Kidney (tissue), 14 donors: ENCODE results near the gene ADRA2A. TPM values are rescaled to one million over a fixed set of nuclear protein-coding genes. Genes with fewer than 3 reads are reported as not detected.

ENCODE experiments used
- DNase-seq, 5 donors: peaks; one replicate each; pipeline ENCODE4 v3.0.0-alpha.2; 2013 to 2020
- FAIRE-seq: peaks from 2 replicates; lab custom pipeline; 2012; peaks lifted over from hg19 to GRCh38; lab: Jason Lieb, UNC
- H3K27ac ChIP-seq, 2 donors: one replicate each; pipeline ENCODE4 v1.7.0; 2013; ENCODE audit warnings: low read depth in 2 of 2, low read length in 2 of 2, inconsistent platforms in 1 of 2
- H3K27me3 ChIP-seq: one replicate; pipeline ENCODE4 v1.7.1; 2013; ENCODE audit warnings: low read length, inconsistent platforms; ENCODE audit not compliant: control insufficient read depth, insufficient read depth
- H3K36me3 ChIP-seq, 3 donors: one replicate each; pipeline versions ENCODE4 v1.7.0 to v1.7.1; 2013; ENCODE audit warnings: low read length in 3 of 3, control low read depth in 1 of 3, inconsistent platforms in 1 of 3; ENCODE audit not compliant: insufficient read depth in 3 of 3, control insufficient read depth in 2 of 3
- H3K4me1 ChIP-seq, 3 donors: one replicate each; pipeline versions ENCODE4 v1.7.0 to v1.7.1; 2013; ENCODE audit warnings: low read length in 3 of 3, inconsistent platforms in 1 of 3, low read depth in 1 of 3; ENCODE audit not compliant: control insufficient read depth in 2 of 3, insufficient read depth in 2 of 3
- H3K4me3 ChIP-seq, 3 donors: one replicate each; pipeline versions ENCODE4 v1.7.0 to v1.8.1; 2013; ENCODE audit warnings: low read length in 3 of 3, control low read depth in 1 of 3, inconsistent platforms in 1 of 3
- H3K9ac ChIP-seq, 3 donors: one replicate each; pipeline versions ENCODE4 v1.7.0 to v1.7.1; 2013; ENCODE audit warnings: low read length in 3 of 3, control low read depth in 1 of 3, inconsistent platforms in 1 of 3
- H3K9me3 ChIP-seq, 3 donors: one replicate each; pipeline versions ENCODE4 v1.7.0 to v1.7.1; 2013; ENCODE audit warnings: low read length in 3 of 3, control low read depth in 1 of 3, inconsistent platforms in 1 of 3; ENCODE audit not compliant: control insufficient read depth in 2 of 3, insufficient read depth in 1 of 3
- CTCF ChIP-seq: IDR thresholded peaks from 3 replicates; pipeline ENCODE4 v1.5.1; 2012; ENCODE audit warnings: mild to moderate bottlenecking, moderate library complexity, borderline replicate concordance; ENCODE audit not compliant: insufficient read depth; ENCODE audit errors: extremely low read depth
- intact Hi-C: fragments of 100-400 bp; cut with DNase I; formaldehyde crosslinking; loops from one replicate; pipeline ENCODE4 v1.11.1; 2022
- polyA plus RNA-seq: library from polyadenylated mRNA; stranded (reverse); fragments of 350-450 nt; fragmentation: Illumina TruSeq; extraction: RNeasy Lipid Tissue Mini Kit (QIAGEN cat#74804); gene quantifications from one replicate; pipeline ENCODE4 v1.2.3, GENCODE V29; 2014; ENCODE audit warnings: low read depth, low replicate concordance; ENCODE audit not compliant: insufficient read depth
- total RNA-seq: library from RNA; stranded (reverse); fragmentation: NEBNext Ultra II Directional; extraction: Animal tissue kit (Norgen Biotek cat#: 25700); gene quantifications from one replicate; pipeline ENCODE4 v1.2.1, GENCODE V29; 2021
- donor health status: control.
- donor health status: control.
- donor health status: control.
- donor health status: control.
- donor health status: control.
- donor health status: DM: yes; HTN: yes; CAD: no.
- donor health status: Normal renal cell carcinoma (clear cell type).

Gene ADRA2A
- total and polyA plus RNA-seq, 2 donors from 2014 or later: 1.2 to 7.8 TPM

DNA sequence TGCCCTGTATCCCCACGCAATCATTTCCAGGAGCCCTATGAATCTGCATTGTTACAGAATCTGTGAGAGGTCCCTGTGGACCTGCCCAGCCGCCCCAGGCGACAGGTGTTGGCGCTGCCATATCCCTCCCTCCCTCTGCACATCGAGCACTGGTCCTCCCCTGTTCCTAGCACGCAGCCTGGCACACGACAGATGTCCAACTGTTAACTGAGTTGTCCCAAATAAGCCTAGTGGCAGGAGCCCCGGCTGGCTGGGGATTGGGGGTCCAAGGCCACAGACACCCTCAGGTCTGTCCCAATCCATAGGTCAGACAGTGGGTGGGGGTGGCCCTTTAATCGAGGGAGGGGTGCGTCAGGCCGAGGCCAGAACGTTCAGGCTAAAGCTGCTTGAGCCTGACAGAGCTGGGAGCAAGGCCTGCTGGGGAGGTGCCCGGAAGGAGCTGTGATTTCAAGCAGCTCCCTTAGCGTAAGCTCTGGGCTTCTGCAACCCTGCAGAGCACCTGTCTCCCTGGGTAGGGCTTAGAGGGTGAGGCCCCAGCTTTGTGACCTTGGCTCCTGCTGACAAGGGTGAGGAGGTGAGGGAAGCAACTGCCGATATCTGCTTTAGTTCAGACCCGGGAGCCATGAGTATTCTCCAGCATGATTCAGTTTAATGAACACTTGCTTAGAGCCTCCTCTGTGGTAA is 40.1 kb downstream of the ADRA2A start:
- H3K4me3 ChIP-seq: no peak overlapping the region
- FAIRE-seq: no peak
- intact Hi-C loops: no loop called here

DNA sequence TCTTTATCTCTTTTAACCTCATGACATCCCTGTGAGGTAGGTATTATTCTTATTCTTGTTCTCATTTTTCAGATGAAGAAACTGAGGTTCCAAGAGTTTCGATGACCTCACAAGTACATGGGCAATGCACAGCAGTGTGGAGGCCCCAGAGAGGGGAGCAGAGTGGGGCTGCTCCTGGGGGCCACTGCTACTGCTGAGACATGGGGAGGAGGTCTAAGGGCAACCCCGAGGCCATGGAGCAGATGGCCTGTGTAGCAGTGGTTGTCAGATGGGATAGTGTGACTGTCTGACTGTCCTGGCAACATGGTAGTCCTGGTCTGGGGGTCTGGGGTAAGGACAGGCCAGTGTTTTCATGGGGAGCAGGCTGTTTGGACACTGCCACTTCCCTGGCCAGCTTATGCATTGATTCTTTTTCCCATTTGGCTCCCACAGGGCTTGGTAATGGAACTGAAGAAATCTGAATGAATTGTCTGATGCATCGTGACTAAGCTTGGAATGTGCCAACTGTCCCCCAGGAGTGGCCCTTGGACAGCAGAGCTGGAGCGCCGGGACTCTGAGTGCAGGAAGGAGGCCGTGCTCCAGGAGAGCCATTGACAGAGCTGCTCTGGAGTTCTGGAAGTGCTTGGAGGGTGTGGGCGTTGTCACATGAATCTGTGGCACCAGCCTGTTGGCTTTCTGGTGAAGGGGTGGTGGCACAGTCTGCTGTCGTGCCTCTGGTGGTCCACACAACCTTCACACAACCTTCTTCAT is 40.9 kb downstream of the ADRA2A start:
- intact Hi-C loops: no loop called here
- Histone ChIP-seq H3K9me3 (no peaks in the 10 kb centered on the region), H3K27me3 (no peaks in the 10 kb centered on the region), H3K36me3 (no peaks in the 10 kb centered on the region), H3K27ac (no peak overlapping the region), H3K4me3 (no peak overlapping the region), H3K4me1 (no peaks in the 10 kb centered on the region), H3K9ac (no peak overlapping the region)
- DNase-seq (no peak), FAIRE-seq (no peak)
- no peak for TF ChIP-seq CTCF

More for the DNA sequence above, 40.1 kb downstream of the ADRA2A start:
- Histone ChIP-seq H3K36me3 (no peaks in the 10 kb centered on the region), H3K4me1 (no peaks in the 10 kb centered on the region), H3K27me3 (no peaks in the 10 kb centered on the region), H3K9ac (no peak overlapping the region), H3K27ac (no peak overlapping the region), H3K9me3 (no peaks in the 10 kb centered on the region)
- no peak for DNase-seq
- TF ChIP-seq CTCF: no peak

GRCh38 chr10:111118758-111119157 is 41.9 kb downstream of the ADRA2A start:
- intact Hi-C loops: no loop called here
- Histone ChIP-seq H3K9ac (no peak overlapping the region), H3K27me3 (no peaks in the 10 kb centered on the region), H3K4me3 (no peak overlapping the region), H3K36me3 (no peaks in the 10 kb centered on the region), H3K9me3 (no peaks in the 10 kb centered on the region), H3K4me1 (no peaks in the 10 kb centered on the region), H3K27ac (no peak overlapping the region)
- FAIRE-seq: no peak
- DNase-seq: no peak
- TF ChIP-seq CTCF: no peak
